ENCODE measurements around the gene TNNT3.

Gene TNNT3

GRCh38 chr11:1932105-1932480 lies 12.6 kb downstream of the TNNT3 start:
- no peak for TF ChIP-seq TAF1 (IDR thresholded peaks at IDR 0.05; ENCODE audit: low read depth)
- TF ChIP-seq, protein P1, sequence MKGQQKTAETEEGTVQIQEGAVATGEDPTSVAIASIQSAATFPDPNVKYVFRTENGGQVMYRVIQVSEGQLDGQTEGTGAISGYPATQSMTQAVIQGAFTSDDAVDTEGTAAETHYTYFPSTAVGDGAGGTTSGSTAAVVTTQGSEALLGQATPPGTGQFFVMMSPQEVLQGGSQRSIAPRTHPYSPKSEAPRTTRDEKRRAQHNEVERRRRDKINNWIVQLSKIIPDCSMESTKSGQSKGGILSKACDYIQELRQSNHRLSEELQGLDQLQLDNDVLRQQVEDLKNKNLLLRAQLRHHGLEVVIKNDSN (IDR thresholded peaks at IDR 0.05) = no peak
- TF ChIP-seq ZBTB7A (IDR thresholded peaks at IDR 0.05; ENCODE audit: low read depth) = no peak
- TF ChIP-seq RAD21 (IDR thresholded peaks at IDR 0.05; ENCODE audit: low read depth) = no peak
- no peak for TF ChIP-seq CEBPB (IDR thresholded peaks at IDR 0.05)

- TF ChIP-seq EP300 (IDR thresholded peaks at IDR 0.05; ENCODE audit: borderline replicate concordance) = no peak
- no peak for TF ChIP-seq CREB1 (IDR thresholded peaks at IDR 0.05; ENCODE audit: low read depth)
- no peak for TF ChIP-seq FOXM1 (IDR thresholded peaks at IDR 0.05; ENCODE audit: borderline replicate concordance, low read depth)
- no peak for TF ChIP-seq TCF12 (IDR thresholded peaks at IDR 0.05; ENCODE audit: low read depth)
- TF ChIP-seq, protein P2, sequence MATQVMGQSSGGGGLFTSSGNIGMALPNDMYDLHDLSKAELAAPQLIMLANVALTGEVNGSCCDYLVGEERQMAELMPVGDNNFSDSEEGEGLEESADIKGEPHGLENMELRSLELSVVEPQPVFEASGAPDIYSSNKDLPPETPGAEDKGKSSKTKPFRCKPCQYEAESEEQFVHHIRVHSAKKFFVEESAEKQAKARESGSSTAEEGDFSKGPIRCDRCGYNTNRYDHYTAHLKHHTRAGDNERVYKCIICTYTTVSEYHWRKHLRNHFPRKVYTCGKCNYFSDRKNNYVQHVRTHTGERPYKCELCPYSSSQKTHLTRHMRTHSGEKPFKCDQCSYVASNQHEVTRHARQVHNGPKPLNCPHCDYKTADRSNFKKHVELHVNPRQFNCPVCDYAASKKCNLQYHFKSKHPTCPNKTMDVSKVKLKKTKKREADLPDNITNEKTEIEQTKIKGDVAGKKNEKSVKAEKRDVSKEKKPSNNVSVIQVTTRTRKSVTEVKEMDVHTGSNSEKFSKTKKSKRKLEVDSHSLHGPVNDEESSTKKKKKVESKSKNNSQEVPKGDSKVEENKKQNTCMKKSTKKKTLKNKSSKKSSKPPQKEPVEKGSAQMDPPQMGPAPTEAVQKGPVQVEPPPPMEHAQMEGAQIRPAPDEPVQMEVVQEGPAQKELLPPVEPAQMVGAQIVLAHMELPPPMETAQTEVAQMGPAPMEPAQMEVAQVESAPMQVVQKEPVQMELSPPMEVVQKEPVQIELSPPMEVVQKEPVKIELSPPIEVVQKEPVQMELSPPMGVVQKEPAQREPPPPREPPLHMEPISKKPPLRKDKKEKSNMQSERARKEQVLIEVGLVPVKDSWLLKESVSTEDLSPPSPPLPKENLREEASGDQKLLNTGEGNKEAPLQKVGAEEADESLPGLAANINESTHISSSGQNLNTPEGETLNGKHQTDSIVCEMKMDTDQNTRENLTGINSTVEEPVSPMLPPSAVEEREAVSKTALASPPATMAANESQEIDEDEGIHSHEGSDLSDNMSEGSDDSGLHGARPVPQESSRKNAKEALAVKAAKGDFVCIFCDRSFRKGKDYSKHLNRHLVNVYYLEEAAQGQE (IDR thresholded peaks at IDR 0.05; ENCODE audit: low read depth) = no peak
- TF ChIP-seq EGR1 (IDR thresholded peaks at IDR 0.05) = no peak
- no peak for TF ChIP-seq YY1 (IDR thresholded peaks at IDR 0.05; ENCODE audit: low read depth)
- no peak for TF ChIP-seq NFIC (IDR thresholded peaks at IDR 0.05)
- TF ChIP-seq RAD21 (IDR thresholded peaks at IDR 0.05; ENCODE audit: low read depth) = no peak
- no peak for TF ChIP-seq MAX (IDR thresholded peaks at IDR 0.05)
- TF ChIP-seq, protein P1 (IDR thresholded peaks at IDR 0.05) = no peak
- TF ChIP-seq TAF1 (IDR thresholded peaks at IDR 0.05; ENCODE audit: low read depth) = no peak
- TF ChIP-seq ZBTB7A (IDR thresholded peaks at IDR 0.05; ENCODE audit: low read depth) = no peak
- no peak for TF ChIP-seq CEBPB (IDR thresholded peaks at IDR 0.05)
- TF ChIP-seq TEAD4 (IDR thresholded peaks at IDR 0.05) = no peak
Observed at GRCh38 chr11:1932681-1933080, 13.2 kb downstream of the TNNT3 start.

GRCh38 chr11:1933416-1934334 lies 14.2 kb downstream of the TNNT3 start:
- TF ChIP-seq FOXM1 (IDR thresholded peaks at IDR 0.05; ENCODE audit: borderline replicate concordance, low read depth) (no peak), CEBPB (IDR thresholded peaks at IDR 0.05) (no peak), EP300 (IDR thresholded peaks at IDR 0.05; ENCODE audit: borderline replicate concordance) (no peak), TAF1 (IDR thresholded peaks at IDR 0.05; ENCODE audit: low read depth) (no peak), ZBTB7A (IDR thresholded peaks at IDR 0.05; ENCODE audit: low read depth) (no peak), TEAD4 (IDR thresholded peaks at IDR 0.05) (no peak)
- TF ChIP-seq, protein P1 (IDR thresholded peaks at IDR 0.05) = no peak

GRCh38 chr11:1934335-1935155 lies 15.0 kb downstream of the TNNT3 start:
- TF ChIP-seq, protein P1 (IDR thresholded peaks at IDR 0.05) = no peak
- TF ChIP-seq, protein P2 (IDR thresholded peaks at IDR 0.05; ENCODE audit: low read depth) = no peak
- TF ChIP-seq CREB1 (IDR thresholded peaks at IDR 0.05; ENCODE audit: low read depth) = no peak
- TF ChIP-seq TEAD4 (IDR thresholded peaks at IDR 0.05) = no peak
- TF ChIP-seq ZBTB7A (IDR thresholded peaks at IDR 0.05; ENCODE audit: low read depth) = no peak
- TF ChIP-seq YY1 (IDR thresholded peaks at IDR 0.05; ENCODE audit: low read depth) = no peak
- no peak for TF ChIP-seq NFIC (IDR thresholded peaks at IDR 0.05)
- no peak for TF ChIP-seq RAD21 (IDR thresholded peaks at IDR 0.05; ENCODE audit: low read depth)
